ENCODE data around the gene RBP4.

RBP4 gene

GRCh38 chr10:93601146-93601773 lies at the start of gene RBP4:
Gene RBP4 (minus strand): TSS chr10:93601235. CDS start chr10:93601028, 207 bp downstream.
- DNase-seq: peak in 3 of 10 donors; percentile 13 to 85 (median 75)
- intact Hi-C loops (cut with DNase I): no loop called here

GRCh38 chr10:93639791-93640190 lies 38.8 kb upstream of the RBP4 start:
- intact Hi-C loops (cut with DNase I): no loop called here
- DNase-seq: no peak

- DNase-seq: no peak
Observed at GRCh38 chr10:93630625-93631557, 29.9 kb upstream of the RBP4 start.

GRCh38 chr10:93629647-93630305 lies 28.7 kb upstream of the RBP4 start:
- intact Hi-C loops (cut with DNase I): no loop called here
- DNase-seq: no peak

More at GRCh38 chr10:93630625-93631557, 29.9 kb upstream of the RBP4 start:
- intact Hi-C loops (cut with DNase I): no loop called here

GRCh38 chr10:93628858-93629257 lies 27.8 kb upstream of the RBP4 start:
- no peak for DNase-seq
- intact Hi-C loops (cut with DNase I): no loop called here

DNA sequence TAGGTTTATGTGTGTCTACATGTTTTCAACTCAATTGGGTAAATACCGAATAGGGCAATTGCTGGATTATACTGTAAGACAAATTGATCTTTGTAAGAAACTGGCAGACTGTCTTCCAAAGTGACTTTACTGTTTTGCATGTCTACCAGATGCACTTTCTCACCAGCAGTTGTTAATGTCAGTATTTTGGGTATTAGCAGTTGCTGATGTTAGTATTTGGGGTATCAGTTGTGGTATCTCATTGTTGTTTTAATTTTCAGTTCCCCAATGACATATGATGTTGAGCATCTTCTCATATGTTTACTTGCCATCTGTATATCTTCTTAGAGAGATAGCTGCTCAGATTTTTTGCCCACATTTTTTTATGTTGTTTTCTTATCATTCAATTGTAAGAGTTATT lies 21.9 kb upstream of the RBP4 start:
- intact Hi-C loops (cut with DNase I): no loop called here
- DNase-seq: no peak

DNA sequence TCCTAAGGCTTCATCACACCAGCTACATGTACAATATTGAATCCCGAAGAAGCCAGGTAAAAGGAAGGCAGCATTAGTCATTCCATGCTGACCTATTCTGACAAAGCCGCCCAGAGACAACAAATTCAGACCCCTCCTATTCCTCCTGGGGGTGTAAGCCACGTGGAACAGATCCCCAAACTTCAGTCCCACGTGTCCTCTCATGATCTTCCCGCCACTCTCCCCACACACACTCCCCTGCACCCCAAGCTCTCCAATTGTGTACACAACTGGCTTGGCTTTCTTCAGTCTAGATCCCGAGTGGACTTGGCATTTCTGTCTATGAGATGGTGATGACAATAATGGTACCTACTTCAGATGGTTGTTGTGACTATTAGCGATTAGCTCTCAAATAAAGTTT lies 19.9 kb upstream of the RBP4 start:
- intact Hi-C loops (cut with DNase I): no loop called here

DNA sequence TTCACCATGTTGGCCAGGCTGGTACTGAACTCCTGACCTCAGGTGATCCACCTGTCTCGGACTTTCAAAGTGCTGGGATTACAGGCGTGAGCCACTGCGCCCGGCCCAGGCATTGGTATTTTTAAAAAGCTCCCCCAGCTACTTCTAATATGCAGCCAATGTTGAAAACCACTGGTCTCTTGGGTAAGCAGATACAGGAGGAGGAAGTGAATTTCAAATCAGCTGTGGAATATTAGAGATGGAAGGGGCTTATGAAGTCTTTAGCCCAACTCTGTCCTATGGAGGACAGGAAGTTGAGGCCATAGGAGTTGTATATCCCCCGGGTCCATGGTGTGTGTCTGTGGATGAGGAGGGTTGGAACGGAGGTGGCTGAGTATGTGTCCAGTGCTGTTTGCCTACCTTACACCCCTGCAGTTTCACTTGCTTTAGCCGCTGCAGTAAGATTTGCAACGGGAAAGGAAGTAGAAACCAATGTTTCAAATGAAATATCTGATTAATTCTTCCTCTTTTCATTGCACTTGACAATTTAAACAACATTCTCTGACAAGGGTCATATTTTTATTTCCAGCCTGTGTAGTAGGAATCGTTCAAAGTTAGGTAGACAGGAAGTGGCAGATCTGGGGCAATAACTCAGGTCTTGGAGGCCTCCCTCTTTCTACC lies 14.7 kb upstream of the RBP4 start:
- intact Hi-C loops (cut with DNase I): no loop called here
- DNase-seq: no peak

More for the DNA sequence above, 19.9 kb upstream of the RBP4 start:
- no peak for DNase-seq

DNA sequence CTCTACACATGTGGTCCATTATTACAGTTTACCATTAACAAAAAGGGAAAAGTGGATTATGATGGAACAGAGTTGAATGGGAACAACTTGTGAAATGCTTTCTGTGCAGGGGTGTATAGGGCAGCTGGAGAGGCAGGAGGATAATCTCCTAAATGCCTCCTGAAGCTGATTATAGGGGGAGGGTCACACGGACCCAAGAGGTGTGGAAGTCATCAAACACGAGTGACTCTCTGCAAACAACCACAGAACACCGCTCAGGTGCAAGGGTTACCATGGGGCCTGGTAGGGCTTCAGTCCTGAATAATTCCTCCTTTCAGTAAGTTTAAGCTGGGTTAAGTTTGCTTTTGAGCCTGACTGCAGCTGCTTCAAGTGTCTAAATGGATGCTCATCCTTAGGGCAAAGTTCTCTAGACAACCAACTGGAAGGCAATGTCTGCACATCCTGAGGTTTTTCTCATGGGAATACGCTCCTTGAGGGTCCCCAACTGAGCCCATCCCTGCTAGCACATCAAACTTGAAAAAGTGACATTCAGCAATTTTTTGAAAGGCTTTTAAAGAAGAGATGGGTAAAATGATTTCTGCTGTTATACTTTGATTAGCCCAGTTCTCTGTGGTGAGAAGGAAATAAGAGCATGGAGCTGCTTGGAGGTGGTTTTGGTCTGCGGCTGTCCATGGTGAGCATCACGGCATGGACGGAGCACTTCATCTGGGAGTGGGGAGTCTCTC lies 13.2 kb upstream of the RBP4 start:
- intact Hi-C loops (cut with DNase I): no loop called here
- no peak for DNase-seq

DNA sequence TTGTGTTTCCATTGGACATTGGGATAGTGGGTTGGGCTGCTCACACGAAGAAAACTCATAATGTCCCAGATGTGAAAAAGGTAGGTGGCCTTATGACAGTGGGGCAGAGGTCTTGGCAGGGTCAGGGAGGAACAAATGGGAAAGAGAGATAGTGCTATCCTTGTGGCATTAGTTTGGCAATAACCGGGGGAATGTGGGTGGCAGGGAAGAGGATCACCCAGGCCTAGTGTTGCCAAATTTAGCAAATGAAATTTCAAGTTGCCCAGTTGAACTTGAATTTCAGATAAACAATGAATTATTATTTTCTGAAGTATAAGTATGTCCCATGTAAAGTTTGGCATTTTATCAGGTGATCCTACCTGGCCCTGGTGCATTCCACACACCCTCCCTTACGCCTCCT lies 12.1 kb upstream of the RBP4 start:
- intact Hi-C loops (cut with DNase I): no loop called here
- DNase-seq: no peak

DNA sequence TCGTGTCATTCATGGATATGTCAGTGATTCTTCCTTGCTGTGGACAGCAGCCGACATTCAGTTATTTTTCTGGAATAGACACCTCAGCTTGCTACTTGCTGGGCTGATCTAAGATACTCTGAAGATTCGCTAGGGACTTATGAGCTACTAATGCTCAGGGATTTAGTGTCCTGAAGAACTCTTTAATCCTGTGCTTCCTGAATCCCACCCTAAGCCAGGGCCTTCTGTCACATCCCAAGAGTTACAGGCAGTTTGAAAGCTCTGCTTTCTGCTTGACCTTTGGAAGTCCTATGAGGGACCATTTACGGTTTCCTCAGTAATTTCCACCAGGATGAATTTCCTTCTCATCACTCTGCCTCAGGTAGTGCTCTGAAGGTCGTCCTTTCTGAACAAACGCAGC lies 11.3 kb upstream of the RBP4 start, which contains the start of gene PDE6C:
PDE6C (plus strand) TSS at position 227 of the 400 bp plus-strand sequence. CDS start 189 bp downstream, outside the sequence.
- intact Hi-C loops (cut with DNase I): no loop called here
- DNase-seq: no peak

- intact Hi-C loops (cut with DNase I): no loop called here
- DNase-seq: no peak
Observed at GRCh38 chr10:93608421-93608820, 7.4 kb upstream of the RBP4 start.

- intact Hi-C loops (cut with DNase I): no loop called here
- DNase-seq: no peak
Observed at GRCh38 chr10:93604146-93604545, 3.1 kb upstream of the RBP4 start.

DNA sequence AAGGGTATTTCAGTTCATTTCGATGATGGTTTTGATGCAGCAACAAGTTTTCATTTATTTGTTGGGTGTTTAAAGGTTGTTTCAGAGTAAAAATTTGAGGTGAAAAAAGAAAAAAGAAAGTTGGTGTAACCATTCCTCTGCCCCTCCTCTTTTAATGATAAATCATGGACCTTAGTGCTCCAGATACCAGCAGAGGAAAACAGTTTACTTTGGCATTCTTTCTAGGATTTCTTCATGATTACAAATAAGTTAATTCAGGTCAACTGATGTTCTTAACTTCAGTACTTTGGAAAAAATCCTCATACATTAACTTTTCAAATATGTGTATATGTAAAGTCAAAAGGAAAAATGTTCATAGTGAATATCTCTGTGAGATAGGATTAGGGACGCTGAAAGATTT lies 2.0 kb upstream of the RBP4 start:
- intact Hi-C loops (cut with DNase I): no loop called here
- DNase-seq: no peak

GRCh38 chr10:93601774-93602162 lies 733 bp upstream of the RBP4 start:
- intact Hi-C loops (cut with DNase I): no loop called here
- no peak for DNase-seq

GRCh38 chr10:93600446-93601145 lies 439 bp downstream of the RBP4 start:
- intact Hi-C loops (cut with DNase I): no loop called here
- DNase-seq: peak in 4 of 10 donors; percentile 19 to 90 (median 84)

DNA sequence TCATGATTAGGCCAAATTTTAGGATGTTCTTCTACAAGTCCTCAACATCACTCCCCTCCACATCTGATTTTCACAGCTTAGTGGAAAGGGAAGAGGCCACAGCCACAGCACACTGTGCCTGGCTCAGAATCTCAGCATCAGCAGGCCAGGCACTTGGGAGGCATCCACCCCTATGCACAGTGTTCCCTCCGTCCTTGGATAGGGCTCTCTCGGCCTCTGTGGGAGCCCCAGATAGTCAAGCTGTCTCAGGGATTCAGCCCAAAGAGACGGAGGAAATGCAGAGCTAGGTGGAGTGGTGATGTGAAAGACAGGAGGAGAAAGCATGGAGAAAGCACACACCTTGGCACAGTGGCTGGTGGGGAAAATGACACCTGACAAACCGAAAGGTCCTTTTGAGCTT lies 1.3 kb downstream of the RBP4 start:
- intact Hi-C loops (cut with DNase I): no loop called here
- no peak for DNase-seq

- no peak for DNase-seq
Observed at GRCh38 chr10:93599335-93599734, 1.7 kb downstream of the RBP4 start.

GRCh38 chr10:93598157-93598556 lies 2.9 kb downstream of the RBP4 start:
- DNase-seq: no peak
- intact Hi-C loops (cut with DNase I): no loop called here

More at GRCh38 chr10:93599335-93599734, 1.7 kb downstream of the RBP4 start:
- intact Hi-C loops (cut with DNase I): no loop called here
